GM10248 (cell line): ENCODE results near the gene SLC6A18.
"Not testable (repeated sequence)": the region's sequence is repeated elsewhere in the genome, so short reads cannot be mapped to it uniquely, and the experiment has no call there.

ENCODE experiments used
- CTCF ChIA-PET: fragments of 300-600 bp; sonication (Branson Sonifier 250); formaldehyde crosslinking; extraction: SDS; loops from one replicate; lab custom pipeline; 2021; ENCODE audit warnings: antibody characterized with exemption; lab: Yijun Ruan, JAX
- POLR2A ChIA-PET: fragments of 350-650 bp; sonication (Branson Sonifier 250); formaldehyde crosslinking; extraction: SDS; loops from one replicate; lab custom pipeline; 2020; ENCODE audit warnings: antibody characterized with exemption; lab: Yijun Ruan, JAX
- DNase-seq: peaks from one replicate; pipeline ENCODE4 v3.0.0; 2012; ENCODE audit errors: extremely low spot score
- TF ChIP-seq, protein P1 (sequence below): IDR thresholded peaks from 2 replicates; pipeline ENCODE4 v1.5.1; 2012; ENCODE audit warnings: mild to moderate bottlenecking, low read depth; ENCODE audit errors: extremely low read depth, missing control alignments, control extremely low read depth

Gene SLC6A18

DNA sequence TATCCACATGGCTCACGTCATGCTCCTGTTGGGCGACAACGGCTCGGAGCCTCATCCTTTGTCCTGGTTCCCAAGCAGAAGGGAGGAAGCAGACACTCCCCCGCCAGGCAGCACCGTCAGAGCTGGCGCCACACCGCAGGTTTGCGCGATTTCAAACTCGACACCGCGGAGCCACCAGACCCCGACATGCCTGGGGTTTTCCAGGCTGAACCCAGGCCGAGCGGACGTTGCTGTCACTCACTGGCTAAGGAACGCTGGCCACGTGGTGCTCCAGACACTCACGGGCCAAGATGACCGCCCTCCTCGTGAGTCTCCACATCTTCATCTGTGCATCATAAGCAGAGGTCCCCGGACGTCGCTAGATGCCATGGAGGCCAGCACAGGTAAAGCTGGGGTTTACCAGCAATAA lies 60.7 kb downstream of the SLC6A18 start:
- ChIA-PET CTCF (no interaction called here), POLR2A (no interaction called here)
- DNase-seq = no peak
- TF ChIP-seq, protein P1, sequence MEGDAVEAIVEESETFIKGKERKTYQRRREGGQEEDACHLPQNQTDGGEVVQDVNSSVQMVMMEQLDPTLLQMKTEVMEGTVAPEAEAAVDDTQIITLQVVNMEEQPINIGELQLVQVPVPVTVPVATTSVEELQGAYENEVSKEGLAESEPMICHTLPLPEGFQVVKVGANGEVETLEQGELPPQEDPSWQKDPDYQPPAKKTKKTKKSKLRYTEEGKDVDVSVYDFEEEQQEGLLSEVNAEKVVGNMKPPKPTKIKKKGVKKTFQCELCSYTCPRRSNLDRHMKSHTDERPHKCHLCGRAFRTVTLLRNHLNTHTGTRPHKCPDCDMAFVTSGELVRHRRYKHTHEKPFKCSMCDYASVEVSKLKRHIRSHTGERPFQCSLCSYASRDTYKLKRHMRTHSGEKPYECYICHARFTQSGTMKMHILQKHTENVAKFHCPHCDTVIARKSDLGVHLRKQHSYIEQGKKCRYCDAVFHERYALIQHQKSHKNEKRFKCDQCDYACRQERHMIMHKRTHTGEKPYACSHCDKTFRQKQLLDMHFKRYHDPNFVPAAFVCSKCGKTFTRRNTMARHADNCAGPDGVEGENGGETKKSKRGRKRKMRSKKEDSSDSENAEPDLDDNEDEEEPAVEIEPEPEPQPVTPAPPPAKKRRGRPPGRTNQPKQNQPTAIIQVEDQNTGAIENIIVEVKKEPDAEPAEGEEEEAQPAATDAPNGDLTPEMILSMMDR = no peak

DNA sequence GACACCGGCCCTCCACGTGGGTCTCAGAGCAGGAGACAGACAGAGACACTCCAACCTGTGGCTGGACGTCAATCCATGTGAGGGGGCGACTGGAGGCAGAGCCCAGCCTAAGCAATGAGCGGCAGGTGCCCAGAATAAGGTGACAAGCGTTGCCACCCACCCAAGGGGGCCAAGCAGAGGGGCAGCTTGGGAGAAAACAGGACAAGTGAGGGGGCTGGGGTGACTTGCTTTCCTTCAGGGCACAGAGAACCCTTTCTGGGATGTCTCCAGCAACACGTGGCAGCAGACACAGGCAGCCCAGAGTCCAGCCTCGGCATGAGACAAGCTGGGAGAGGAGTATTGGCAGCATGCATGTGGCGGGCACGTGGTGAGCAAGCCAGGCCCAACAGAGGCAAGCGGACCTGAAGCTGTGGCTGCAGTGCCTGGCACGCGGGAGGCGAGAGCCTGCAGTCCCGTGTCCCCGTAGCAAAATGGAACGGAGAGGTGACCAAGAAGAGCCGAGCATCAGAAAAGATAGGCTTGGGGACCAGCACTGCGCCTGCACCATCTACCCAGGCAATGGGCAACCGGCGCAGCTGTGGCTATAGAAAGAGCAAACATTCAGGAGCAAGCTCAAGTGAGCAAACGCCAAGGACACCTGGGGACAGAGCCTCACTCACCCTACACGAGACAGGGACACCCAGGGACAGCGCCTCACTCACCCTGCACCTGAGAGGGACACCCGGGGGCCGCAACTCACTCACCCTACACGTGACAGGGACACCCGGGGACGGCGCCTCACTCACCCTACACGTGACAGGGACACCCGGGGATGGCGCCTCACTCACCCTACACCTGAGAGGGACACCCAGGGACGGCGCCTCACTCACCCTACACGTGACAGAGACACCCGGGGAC lies 63.5 kb downstream of the SLC6A18 start:
- TF ChIP-seq, protein P1 = no peak
- no peak for DNase-seq
- POLR2A ChIA-PET = no interaction called here
- CTCF ChIA-PET = no interaction called here

- not testable (repeated sequence) for DNase-seq
Measured at GRCh38 chr5:1289559-1289958, 64.4 kb downstream of the SLC6A18 start.

DNA sequence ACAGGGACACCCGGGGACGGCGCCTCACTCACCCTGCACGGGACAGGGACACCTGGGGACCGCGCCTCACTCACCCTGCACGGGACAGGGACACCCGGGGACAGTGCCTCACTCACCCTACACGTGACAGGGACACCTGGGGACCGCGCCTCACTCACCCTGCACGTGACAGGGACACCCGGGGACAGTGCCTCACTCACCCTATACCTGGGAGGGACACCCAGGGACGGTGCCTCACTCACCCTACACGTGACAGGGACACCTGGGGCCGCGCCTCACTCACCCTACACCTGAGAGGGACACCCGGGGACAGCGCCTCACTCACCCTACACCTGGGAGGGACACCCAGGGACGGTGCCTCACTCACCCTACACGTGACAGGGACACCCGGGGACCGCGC lies 65.8 kb downstream of the SLC6A18 start:
- POLR2A ChIA-PET, DNase-seq, CTCF ChIA-PET: not testable (repeated sequence)

More at GRCh38 chr5:1289559-1289958, 64.4 kb downstream of the SLC6A18 start:
- POLR2A ChIA-PET, CTCF ChIA-PET: not testable (repeated sequence)

DNA sequence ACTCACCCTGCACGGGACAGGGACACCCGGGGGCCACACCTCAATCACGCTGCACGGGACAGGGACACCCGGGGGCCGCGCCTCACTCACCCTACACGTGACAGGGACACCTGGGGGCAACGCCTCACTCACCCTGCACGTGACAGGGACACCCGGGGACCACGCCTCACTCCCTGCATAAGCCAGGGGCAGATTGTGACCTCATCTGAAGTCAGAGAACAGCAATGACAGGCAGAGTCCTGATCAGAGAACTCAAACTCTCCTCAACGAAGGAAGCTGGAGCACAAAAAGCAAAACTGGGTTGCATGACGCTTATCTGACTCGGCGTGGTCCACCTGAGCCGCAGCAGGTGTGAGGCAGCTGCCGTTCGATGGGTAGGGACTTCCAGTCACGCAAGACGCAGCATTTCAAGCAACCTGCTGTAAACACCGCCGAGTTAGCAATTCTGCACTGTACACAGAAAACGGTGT lies 66.5 kb downstream of the SLC6A18 start:
- POLR2A ChIA-PET = no interaction called here
- no peak for DNase-seq
- TF ChIP-seq, protein P1 = no peak

DNA sequence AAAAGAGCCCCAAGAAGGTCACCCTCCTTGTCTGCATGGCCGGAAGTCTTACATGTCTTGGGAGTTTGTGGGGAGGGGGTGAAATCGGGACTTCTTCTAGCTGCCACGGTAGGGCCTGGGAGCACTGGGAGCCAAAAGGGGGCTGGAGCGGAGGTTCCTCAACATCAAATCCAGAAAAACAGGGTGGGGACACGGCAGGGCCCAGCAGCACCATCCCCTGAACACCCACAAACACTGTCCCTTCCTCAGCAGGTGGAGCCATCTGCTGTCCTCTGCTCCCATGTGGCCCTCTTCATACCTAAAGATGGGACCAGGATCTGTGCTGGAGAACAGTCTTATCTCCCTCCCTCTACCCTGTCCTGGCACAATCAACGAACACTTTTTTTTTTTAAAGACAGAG lies 67.0 kb downstream of the SLC6A18 start:
- TF ChIP-seq, protein P1 = no peak
- POLR2A ChIA-PET = no interaction called here
- DNase-seq = no peak
- CTCF ChIA-PET = interaction anchor here (1.7 kb wide), 1 partner anchor 10 kb away, joined by 6 read pairs; no protein-coding TSS in a partner anchor

More for the DNA sequence above, 66.5 kb downstream of the SLC6A18 start:
- CTCF ChIA-PET = no interaction called here

DNA sequence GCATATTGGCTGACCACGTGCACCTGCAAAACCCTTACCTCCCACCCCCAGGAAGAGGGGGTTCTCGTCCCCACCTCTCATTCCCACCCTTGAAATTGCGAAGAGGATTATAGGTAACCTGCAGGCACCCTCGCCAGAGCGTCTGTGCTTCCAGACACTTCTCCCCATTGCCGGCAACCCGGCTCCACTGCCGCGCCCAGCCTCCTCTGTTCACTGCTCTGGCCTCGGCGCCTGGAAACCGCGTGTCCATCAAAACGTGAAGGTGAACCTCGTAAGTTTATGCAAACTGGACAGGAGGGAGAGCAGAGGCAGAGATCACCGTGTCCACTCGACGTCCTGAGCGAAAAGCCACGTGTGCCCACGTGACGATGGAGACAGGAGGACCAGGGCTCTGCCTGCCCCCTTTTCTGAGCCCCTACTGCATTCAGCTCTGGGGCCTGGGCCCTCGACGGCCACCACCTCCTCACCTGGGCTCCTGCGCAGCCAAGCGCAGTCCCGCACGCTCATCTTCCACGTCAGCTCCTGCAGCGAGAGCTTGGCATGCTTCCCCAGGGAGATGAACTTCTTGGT lies 67.8 kb downstream of the SLC6A18 start:
- CTCF ChIA-PET = interaction anchor here (1.7 kb wide), 1 partner anchor 10 kb away, joined by 6 read pairs; no protein-coding TSS in a partner anchor
- no peak for DNase-seq
- POLR2A ChIA-PET = no interaction called here
- TF ChIP-seq, protein P1 = no peak
